Suppressor macrophage (primary cell): ENCODE measurements around the gene PHB1.

Source experiments
- DNase-seq, 4 experiments: peaks; one replicate each; pipeline ENCODE4 v3.0.0-alpha.2; 2020 to 2022

PHB1 gene

GRCh38 chr17:49404906-49405305 is 9.8 kb downstream of the PHB1 start:
- no peak for DNase-seq

- no peak for DNase-seq
Measured at GRCh38 chr17:49404361-49404760, 10.3 kb downstream of the PHB1 start.

- no peak for DNase-seq
Measured at GRCh38 chr17:49403514-49404289, 11.0 kb downstream of the PHB1 start.

GRCh38 chr17:49402706-49403105 is 12.0 kb downstream of the PHB1 start:
- DNase-seq: no peak

GRCh38 chr17:49401971-49402611 is 12.6 kb downstream of the PHB1 start:
- DNase-seq: no peak

- no peak for DNase-seq
Measured at GRCh38 chr17:49399995-49400394, 14.7 kb downstream of the PHB1 start.

- no peak for DNase-seq
Measured at GRCh38 chr17:49397586-49397985, 17.1 kb downstream of the PHB1 start.

GRCh38 chr17:49393491-49394255 is 21.0 kb downstream of the PHB1 start:
- DNase-seq: peak; percentile 72 to 89 (median 82)

- DNase-seq: peak; percentile 74 to 90 (median 86)
Measured at GRCh38 chr17:49390548-49391324, 23.9 kb downstream of the PHB1 start.

- peak; percentile 13 to 64 (median 42) for DNase-seq
Measured at GRCh38 chr17:49389514-49390347, 25.0 kb downstream of the PHB1 start.

GRCh38 chr17:49388692-49389513 is 25.8 kb downstream of the PHB1 start:
- no peak for DNase-seq

GRCh38 chr17:49388290-49388640 is 26.4 kb downstream of the PHB1 start:
- no peak for DNase-seq

GRCh38 chr17:49387498-49388289 is 27.0 kb downstream of the PHB1 start:
- DNase-seq: no peak

- DNase-seq: no peak
Measured at GRCh38 chr17:49386373-49386772, 28.3 kb downstream of the PHB1 start.

- no peak for DNase-seq
Measured at GRCh38 chr17:49384951-49385350, 29.7 kb downstream of the PHB1 start.

GRCh38 chr17:49383060-49383459 is 31.6 kb downstream of the PHB1 start:
- DNase-seq: no peak

- DNase-seq: no peak
Measured at GRCh38 chr17:49382556-49382955, 32.1 kb downstream of the PHB1 start.

GRCh38 chr17:49381793-49382192 is 32.9 kb downstream of the PHB1 start:
- DNase-seq: no peak

- peak in 1 of 4 experiments; percentile 17 for DNase-seq
Measured at GRCh38 chr17:49381033-49381432, 33.6 kb downstream of the PHB1 start.

GRCh38 chr17:49379926-49380325 is 34.8 kb downstream of the PHB1 start:
- DNase-seq: peak in 2 of 4 experiments; percentile 17 to 21
